IPS-18c (cell line): ENCODE measurements around the gene LDLRAD4.

Experiments used
- H3K4me3 ChIP-seq: 2 replicates; pipeline ENCODE4 v1.7.0; 2013; ENCODE audit warnings: low read depth, mild to moderate bottlenecking, low read length, moderate library complexity; ENCODE audit not compliant: insufficient read depth
- H3K9me3 ChIP-seq: one replicate; pipeline ENCODE4 v1.6.1; 2013; ENCODE audit warnings: mild to moderate bottlenecking, low read length, moderate library complexity; ENCODE audit not compliant: control insufficient read depth, insufficient read depth

Gene LDLRAD4

GRCh38 chr18:13386891-13387801, 168.6 kb downstream of the LDLRAD4 start:
- Histone ChIP-seq H3K9me3 (no peaks in the 10 kb centered on the region), H3K4me3 (no peak overlapping the region)

GRCh38 chr18:13387855-13388548, 169.4 kb downstream of the LDLRAD4 start:
- Histone ChIP-seq H3K9me3 (no peaks in the 10 kb centered on the region), H3K4me3 (no peak overlapping the region)

GRCh38 chr18:13388586-13389490, 170.3 kb downstream of the LDLRAD4 start:
- no peaks in the 10 kb centered on the region for H3K9me3 ChIP-seq
- no peak overlapping the region for H3K4me3 ChIP-seq

DNA sequence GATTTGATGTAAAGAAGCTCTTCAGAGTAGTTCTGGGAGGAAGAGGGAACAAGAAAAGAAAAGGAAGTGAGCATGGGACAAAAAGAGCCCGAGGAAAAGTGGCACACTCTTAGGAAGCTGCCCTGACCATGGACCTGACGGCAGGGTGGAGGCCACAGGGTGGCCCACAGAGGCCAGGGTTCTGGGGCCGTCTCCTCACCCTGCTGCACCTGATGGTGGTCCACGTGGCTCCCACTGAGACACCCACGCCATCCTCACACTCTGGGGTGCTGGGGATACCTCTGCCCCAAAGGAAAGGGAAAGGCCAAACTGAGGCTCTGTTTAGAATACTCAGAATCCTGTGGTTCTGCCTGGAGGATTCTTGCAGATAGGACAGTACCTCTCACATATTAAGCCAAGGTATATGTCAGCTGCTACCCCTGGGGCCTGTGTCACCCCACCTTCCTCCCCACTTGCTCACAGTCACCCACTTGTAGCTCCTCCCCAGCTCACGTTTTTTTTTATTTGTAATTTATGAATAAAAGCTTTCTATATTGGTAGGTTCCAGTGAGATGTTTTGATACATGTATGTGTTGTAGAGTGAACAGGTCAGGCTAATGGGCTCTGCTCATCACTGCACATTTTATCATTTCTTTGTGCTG, 171.1 kb downstream of the LDLRAD4 start:
- Histone ChIP-seq H3K9me3 (no peaks in the 10 kb centered on the region), H3K4me3 (no peak overlapping the region)

- Histone ChIP-seq H3K4me3 (no peak overlapping the region), H3K9me3 (no peaks in the 10 kb centered on the region)
Observed at GRCh38 chr18:13390196-13390595, 171.6 kb downstream of the LDLRAD4 start.

- H3K9me3 ChIP-seq, result no peaks in the 10 kb centered on the region
- H3K4me3 ChIP-seq, result no peak overlapping the region
Observed at GRCh38 chr18:13390711-13391110, 172.2 kb downstream of the LDLRAD4 start.

- H3K9me3 ChIP-seq, result no peaks in the 10 kb centered on the region
- H3K4me3 ChIP-seq, result no peak overlapping the region
Observed at GRCh38 chr18:13392029-13392750, 173.6 kb downstream of the LDLRAD4 start.

GRCh38 chr18:13392899-13393298, 174.3 kb downstream of the LDLRAD4 start:
- H3K4me3 ChIP-seq, result no peak overlapping the region

GRCh38 chr18:13393338-13393737, 174.8 kb downstream of the LDLRAD4 start:
- Histone ChIP-seq H3K4me3 (no peak overlapping the region), H3K9me3 (no peaks in the 10 kb centered on the region)

More at GRCh38 chr18:13392899-13393298, 174.3 kb downstream of the LDLRAD4 start:
- no peaks in the 10 kb centered on the region for H3K9me3 ChIP-seq

DNA sequence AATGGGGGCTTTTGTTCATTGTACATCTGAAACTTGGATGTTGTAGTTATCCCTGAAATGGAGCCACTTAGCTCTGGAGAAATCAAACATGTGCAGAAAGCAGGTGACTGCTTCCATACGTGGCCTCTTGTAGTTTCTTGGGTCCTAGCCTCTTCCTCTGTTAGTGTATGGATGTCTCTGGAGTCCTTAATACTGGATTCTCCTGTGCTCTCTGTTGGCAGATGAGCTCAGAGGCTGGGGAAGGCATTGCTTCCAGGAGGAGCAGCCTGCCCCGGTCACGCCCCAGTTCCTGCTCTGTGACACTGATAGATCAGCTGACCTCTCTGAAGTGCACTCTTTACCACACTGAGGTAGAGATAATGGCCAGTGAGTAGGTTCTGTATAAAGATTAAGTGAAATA, 176.2 kb downstream of the LDLRAD4 start:
- no peak overlapping the region for H3K4me3 ChIP-seq

GRCh38 chr18:13395577-13395976, 177.0 kb downstream of the LDLRAD4 start:
- no peak overlapping the region for H3K4me3 ChIP-seq
- no peaks in the 10 kb centered on the region for H3K9me3 ChIP-seq

More for the DNA sequence above, 176.2 kb downstream of the LDLRAD4 start:
- H3K9me3 ChIP-seq, result no peaks in the 10 kb centered on the region

GRCh38 chr18:13397504-13398163, 179.1 kb downstream of the LDLRAD4 start:
- Histone ChIP-seq H3K9me3 (no peaks in the 10 kb centered on the region), H3K4me3 (no peak overlapping the region)

DNA sequence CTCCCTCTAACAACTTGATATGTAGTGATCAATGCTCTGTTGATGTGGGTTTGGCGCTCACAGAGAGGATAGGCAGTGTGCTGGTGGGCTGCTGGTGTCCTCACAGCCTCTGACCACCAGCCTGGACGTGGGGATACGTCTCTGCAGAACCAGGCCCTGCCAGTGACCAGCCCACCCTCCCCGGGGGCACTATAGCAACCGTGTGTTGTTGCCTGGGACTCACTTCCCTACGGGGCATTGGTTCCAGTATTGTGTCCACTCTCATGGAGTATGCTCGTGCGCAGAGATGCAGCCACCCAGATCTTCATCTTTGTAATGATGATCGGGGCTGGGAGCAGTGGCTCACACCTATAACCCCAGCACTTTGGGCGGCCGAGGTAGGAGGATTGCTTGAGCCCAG, 180.1 kb downstream of the LDLRAD4 start:
- no peak overlapping the region for H3K4me3 ChIP-seq
- H3K9me3 ChIP-seq, result no peaks in the 10 kb centered on the region

- no peaks in the 10 kb centered on the region for H3K9me3 ChIP-seq
- H3K4me3 ChIP-seq, result no peak overlapping the region
Observed at GRCh38 chr18:13399511-13399910, 181.0 kb downstream of the LDLRAD4 start.

DNA sequence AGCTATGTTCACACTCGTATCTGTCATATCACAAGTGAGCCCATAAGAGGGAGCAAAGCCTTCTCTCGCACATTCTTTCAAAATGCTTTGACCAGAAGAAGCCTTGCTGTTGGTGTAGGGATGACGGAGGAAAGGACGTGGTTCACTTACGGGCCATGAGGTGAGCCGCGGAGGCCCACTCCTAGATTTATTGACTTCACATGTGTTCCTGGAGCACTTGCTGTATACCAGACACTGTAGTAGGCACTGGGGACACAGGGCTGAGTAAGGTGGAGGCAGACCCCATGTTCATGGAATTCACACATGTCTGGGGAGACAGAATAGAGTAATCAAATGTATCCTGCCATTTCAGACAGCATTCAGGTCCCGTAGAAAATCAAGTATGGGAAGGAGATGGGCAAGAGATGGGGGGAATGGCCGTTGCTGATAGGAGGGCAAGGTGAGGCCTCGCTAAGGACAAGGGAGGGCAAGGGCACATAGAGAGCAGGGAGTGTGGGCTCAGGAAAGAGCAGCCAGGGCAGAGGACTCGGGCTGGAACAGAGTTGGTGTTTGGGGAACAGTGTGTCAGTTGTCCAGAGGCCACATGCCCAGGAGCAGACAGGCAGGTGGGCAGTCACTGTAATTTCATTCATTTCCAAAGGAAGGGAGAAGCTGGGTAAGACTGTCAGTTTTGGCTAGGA, 182.2 kb downstream of the LDLRAD4 start:
- no peaks in the 10 kb centered on the region for H3K9me3 ChIP-seq
- no peak overlapping the region for H3K4me3 ChIP-seq
